PC-9 (cell line): ENCODE measurements around the gene UBTF.

Experiments used
- EZH2 ChIP-seq: fragments of 200-600 bp; sonication (generic); IDR thresholded peaks from 2 replicates; pipeline ENCODE4 v1.8.0; 2017; ENCODE audit warnings: antibody characterized with exemption, low read depth
- TF ChIP-seq, protein P1 (sequence below): fragments of 200-600 bp; sonication (generic); conservative IDR thresholded peaks from 2 replicates; pipeline ENCODE4 v1.6.1; 2017; ENCODE audit warnings: mixed run types, antibody characterized with exemption, mild to moderate bottlenecking, moderate library complexity

DNA sequence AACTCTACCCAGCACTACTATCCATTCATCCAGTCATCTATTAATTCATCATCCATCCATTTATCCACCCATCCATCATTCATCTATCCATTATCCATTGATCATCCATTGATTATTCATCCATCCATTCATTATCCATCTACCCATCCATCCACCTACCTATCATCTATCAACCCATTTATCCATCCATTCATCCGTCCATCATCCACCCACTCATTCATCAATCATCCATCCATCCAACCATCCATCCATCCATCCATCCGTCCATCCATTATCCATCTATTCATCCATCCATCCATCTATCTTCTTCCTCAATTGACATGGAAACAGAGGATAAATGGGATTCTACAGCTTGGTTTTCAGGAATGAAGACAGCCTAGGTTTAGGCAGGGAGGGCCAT, 36.4 kb upstream of the UBTF start:
- TF ChIP-seq, protein P1, sequence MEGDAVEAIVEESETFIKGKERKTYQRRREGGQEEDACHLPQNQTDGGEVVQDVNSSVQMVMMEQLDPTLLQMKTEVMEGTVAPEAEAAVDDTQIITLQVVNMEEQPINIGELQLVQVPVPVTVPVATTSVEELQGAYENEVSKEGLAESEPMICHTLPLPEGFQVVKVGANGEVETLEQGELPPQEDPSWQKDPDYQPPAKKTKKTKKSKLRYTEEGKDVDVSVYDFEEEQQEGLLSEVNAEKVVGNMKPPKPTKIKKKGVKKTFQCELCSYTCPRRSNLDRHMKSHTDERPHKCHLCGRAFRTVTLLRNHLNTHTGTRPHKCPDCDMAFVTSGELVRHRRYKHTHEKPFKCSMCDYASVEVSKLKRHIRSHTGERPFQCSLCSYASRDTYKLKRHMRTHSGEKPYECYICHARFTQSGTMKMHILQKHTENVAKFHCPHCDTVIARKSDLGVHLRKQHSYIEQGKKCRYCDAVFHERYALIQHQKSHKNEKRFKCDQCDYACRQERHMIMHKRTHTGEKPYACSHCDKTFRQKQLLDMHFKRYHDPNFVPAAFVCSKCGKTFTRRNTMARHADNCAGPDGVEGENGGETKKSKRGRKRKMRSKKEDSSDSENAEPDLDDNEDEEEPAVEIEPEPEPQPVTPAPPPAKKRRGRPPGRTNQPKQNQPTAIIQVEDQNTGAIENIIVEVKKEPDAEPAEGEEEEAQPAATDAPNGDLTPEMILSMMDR: no peak
- no peak for TF ChIP-seq EZH2
